ENCODE data around the gene THAP4.

DNA sequence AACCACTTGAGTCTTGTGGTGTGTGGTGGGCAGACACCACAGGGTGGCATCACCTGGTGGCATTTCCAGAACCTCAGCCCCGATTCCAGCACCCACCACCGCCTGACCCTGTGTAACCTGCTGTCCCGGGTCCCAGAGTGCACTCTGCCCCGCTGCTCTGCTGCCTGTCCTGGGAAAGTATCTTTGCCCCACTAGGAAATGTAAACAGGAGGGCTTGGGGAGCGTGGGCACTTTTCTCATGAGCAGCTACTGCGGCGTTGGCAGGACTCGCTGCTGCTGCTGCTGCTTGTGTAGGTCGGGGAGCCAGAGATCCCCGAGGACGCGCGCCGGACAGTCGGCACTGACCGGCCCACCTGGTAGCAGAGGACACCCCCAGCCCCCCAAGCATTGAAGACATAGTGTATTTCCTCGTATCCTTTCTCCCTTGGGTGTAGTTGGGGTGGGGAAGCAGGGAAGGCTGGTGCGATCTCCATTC is 36.3 kb upstream of the THAP4 start:
- TF ChIP-seq, protein P1, sequence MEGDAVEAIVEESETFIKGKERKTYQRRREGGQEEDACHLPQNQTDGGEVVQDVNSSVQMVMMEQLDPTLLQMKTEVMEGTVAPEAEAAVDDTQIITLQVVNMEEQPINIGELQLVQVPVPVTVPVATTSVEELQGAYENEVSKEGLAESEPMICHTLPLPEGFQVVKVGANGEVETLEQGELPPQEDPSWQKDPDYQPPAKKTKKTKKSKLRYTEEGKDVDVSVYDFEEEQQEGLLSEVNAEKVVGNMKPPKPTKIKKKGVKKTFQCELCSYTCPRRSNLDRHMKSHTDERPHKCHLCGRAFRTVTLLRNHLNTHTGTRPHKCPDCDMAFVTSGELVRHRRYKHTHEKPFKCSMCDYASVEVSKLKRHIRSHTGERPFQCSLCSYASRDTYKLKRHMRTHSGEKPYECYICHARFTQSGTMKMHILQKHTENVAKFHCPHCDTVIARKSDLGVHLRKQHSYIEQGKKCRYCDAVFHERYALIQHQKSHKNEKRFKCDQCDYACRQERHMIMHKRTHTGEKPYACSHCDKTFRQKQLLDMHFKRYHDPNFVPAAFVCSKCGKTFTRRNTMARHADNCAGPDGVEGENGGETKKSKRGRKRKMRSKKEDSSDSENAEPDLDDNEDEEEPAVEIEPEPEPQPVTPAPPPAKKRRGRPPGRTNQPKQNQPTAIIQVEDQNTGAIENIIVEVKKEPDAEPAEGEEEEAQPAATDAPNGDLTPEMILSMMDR (optimal IDR thresholded peaks at IDR 0.05 in 1 of 3, IDR thresholded peaks at IDR 0.05 in 1 of 3, conservative IDR thresholded peaks at IDR 0.05 in 1 of 3; ENCODE audit: extremely low read depth in 1 of 3, insufficient read depth in 2 of 3, low read length in 3 of 3): no peak
- TF ChIP-seq EZH2 (IDR thresholded peaks at IDR 0.05; ENCODE audit: low read length): no peak

Data from keratinocyte (primary cell).